Stimulated activated memory B cell treated with anti-CD40 and anti-IgM and Interleukin-4, amounts not matched to agents 10 μg/mL and 1 μg/mL and 100 μg/mL, for 72 hours (primary cell): Measurements from ENCODE around the gene LRRC14B.
A peak's percentile ranks its signal among the peaks of the same experiment; 100 is the strongest.

Source experiments
- ATAC-seq: fragments of 150-1000 bp; cut with Tn5 transposase; 2 replicates; pipeline ENCODE4 v1.10.0; 2021
- H3K27ac Mint-ChIP-seq: one replicate; pipeline ENCODE4 v1.8.0; 2022; ENCODE audit warnings: mild to moderate bottlenecking, mixed read lengths
- H3K27me3 Mint-ChIP-seq: one replicate; pipeline ENCODE4 v1.8.0; 2022; ENCODE audit warnings: mixed read lengths
- H3K36me3 Mint-ChIP-seq: one replicate; pipeline ENCODE4 v1.8.0; 2022; ENCODE audit warnings: mixed read lengths
- H3K4me1 Mint-ChIP-seq: one replicate; pipeline ENCODE4 v1.8.0; 2022; ENCODE audit warnings: mixed read lengths
- H3K4me3 Mint-ChIP-seq: one replicate; pipeline ENCODE4 v1.8.0; 2022; ENCODE audit warnings: mild to moderate bottlenecking, moderate library complexity, mixed read lengths
- H3K9me3 Mint-ChIP-seq: one replicate; pipeline ENCODE4 v1.8.0; 2022; ENCODE audit warnings: mixed read lengths

Gene LRRC14B

DNA sequence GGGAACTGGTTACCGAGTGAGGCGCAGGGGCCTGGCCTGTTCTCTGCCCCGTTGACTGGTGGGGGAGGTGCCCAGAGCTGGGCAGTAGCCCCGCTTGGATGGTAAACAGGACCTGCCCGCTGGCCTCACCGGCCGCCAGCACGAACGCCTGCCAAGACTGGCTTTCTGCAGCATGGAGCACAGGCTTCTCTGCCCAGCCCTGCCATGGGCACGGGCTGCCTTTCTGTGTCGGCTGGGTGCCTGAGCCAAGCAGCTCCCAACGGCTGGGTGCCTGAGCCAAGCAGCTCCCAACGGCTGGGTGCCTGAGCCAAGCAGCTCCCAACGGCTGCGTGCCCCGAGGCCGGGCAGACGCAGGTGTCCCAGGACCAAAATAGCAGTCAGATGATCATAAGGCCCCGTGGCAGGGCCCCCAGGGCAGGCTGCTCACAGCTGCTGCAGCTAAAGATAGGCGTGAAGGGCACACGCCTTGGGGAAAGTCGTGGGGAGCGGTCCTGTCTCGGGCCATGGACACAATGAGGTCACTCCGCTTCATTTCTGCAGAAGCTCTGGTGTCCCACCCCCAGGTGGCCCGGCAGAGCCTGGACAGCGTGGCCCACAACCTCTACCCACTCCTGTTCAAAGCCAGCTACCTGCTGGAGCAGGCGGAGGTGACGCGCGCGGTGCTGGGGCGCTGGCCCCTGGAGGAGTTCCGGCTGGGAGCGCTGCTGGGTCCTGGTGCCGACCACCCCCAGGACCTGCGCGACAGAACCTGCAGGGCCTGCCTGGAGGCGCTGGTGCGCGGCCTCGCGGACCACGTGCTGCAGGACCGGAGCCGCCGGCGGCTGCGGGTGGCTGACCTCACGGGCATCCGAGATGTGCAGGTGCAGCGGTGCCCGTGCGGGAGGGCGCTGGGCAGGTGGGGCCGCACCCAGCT, at the start of gene LRRC14B:
Gene LRRC14B (plus strand): TSS at position 460 of the 913 bp plus-strand sequence. CDS start 44 bp downstream, at position 504.
- ATAC-seq = peak; percentile 13
- Mint-ChIP-seq H3K4me3 (peak within 1 kb of the TSS; percentile 45), H3K27me3 (peaks cover 52% of the 10 kb centered on the region), H3K4me1 (peaks cover 29% of the 10 kb centered on the region), H3K36me3 (no peaks in the 10 kb centered on the region), H3K27ac (peak within 1 kb of the TSS; percentile 10), H3K9me3 (no peaks in the 10 kb centered on the region)

DNA sequence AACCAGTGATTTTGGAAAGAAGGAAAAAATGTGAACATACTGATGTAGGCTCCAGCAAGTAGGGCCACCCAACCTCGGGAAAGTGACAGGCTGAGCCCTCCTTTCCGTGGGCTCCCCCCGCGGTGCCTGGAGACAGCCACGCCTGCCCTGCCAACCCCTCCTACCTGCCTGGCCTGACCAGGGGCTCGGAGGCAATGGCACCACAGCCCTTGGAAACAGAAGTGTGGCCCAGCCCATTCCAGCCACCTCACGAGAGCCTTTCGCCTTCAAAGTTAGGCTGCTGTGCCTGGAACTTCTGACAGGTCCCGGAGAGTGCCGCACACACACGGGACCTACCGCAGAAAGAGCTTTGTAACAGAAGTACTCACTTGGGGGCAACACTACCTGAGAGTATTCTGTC, 49.5 kb upstream of the LRRC14B start:
- peaks cover 48% of the 10 kb centered on the region for H3K27me3 Mint-ChIP-seq
- no peak overlapping the region for H3K27ac Mint-ChIP-seq
- peaks cover 6% of the 10 kb centered on the region for H3K9me3 Mint-ChIP-seq
- ATAC-seq = no peak
- H3K4me3 Mint-ChIP-seq = no peak overlapping the region
- peaks cover 4% of the 10 kb centered on the region for H3K36me3 Mint-ChIP-seq
- no peaks in the 10 kb centered on the region for H3K4me1 Mint-ChIP-seq

- no peak overlapping the region for H3K27ac Mint-ChIP-seq
- H3K9me3 Mint-ChIP-seq = peaks cover 11% of the 10 kb centered on the region
- ATAC-seq = no peak
- peaks cover 54% of the 10 kb centered on the region for H3K27me3 Mint-ChIP-seq
- no peak overlapping the region for H3K4me3 Mint-ChIP-seq
- no peaks in the 10 kb centered on the region for H3K4me1 Mint-ChIP-seq
- H3K36me3 Mint-ChIP-seq = peaks cover 6% of the 10 kb centered on the region
Measured at GRCh38 chr5:142246-142810, 49.0 kb upstream of the LRRC14B start.

GRCh38 chr5:143041-143440, 48.3 kb upstream of the LRRC14B start:
- H3K4me3 Mint-ChIP-seq = no peak overlapping the region
- no peaks in the 10 kb centered on the region for H3K4me1 Mint-ChIP-seq
- peaks cover 6% of the 10 kb centered on the region for H3K36me3 Mint-ChIP-seq
- ATAC-seq = peak; percentile 17
- H3K27me3 Mint-ChIP-seq = peaks cover 54% of the 10 kb centered on the region
- peaks cover 16% of the 10 kb centered on the region for H3K9me3 Mint-ChIP-seq
- no peak overlapping the region for H3K27ac Mint-ChIP-seq

GRCh38 chr5:144941-145340, 46.4 kb upstream of the LRRC14B start:
- Mint-ChIP-seq H3K27me3 (peaks cover 54% of the 10 kb centered on the region), H3K9me3 (peaks cover 21% of the 10 kb centered on the region), H3K4me3 (no peak overlapping the region), H3K27ac (no peak overlapping the region), H3K4me1 (no peaks in the 10 kb centered on the region), H3K36me3 (peaks cover 6% of the 10 kb centered on the region)
- ATAC-seq = no peak

DNA sequence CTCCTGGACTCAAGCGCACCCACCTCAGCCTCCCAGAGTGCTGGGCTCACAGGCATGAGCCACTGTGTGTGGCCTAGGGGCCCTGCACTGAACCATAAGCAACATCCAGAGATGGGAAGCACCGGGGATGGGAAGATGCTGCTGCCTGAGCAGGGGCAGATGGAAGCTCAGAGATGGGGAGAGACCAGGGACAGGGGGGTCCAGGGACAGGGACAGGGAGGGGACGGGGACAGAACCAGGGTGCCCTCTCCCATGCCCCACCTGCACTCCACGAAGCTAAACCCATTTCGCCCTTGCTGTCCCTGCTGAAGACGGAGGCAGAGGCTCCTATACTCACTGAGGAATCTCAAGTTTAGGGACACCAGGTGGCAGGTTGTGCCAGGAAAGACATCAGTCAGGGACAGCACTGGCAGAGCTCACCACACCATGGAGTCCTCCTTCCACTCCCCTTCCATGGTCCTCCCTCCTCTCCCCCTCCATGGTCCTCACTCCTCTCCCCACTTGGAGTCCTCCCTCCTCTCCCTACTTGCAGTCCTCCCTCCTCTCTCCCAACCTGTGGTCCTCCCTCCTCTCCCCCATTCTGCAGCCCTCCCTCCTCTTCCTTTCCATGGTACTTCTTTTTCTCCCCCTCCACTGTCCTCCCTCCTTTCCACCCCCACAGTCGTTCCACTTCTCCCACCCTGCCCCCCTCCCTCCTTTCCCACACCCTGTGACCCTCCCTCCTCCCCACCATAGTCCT, 45.5 kb upstream of the LRRC14B start:
- Mint-ChIP-seq H3K27me3 (peaks cover 54% of the 10 kb centered on the region), H3K36me3 (peaks cover 6% of the 10 kb centered on the region), H3K4me3 (no peak overlapping the region), H3K9me3 (peaks cover 21% of the 10 kb centered on the region), H3K4me1 (no peaks in the 10 kb centered on the region), H3K27ac (no peak overlapping the region)
- no peak for ATAC-seq

GRCh38 chr5:147751-148150, 43.5 kb upstream of the LRRC14B start:
- Mint-ChIP-seq H3K27ac (no peak overlapping the region), H3K9me3 (peaks cover 21% of the 10 kb centered on the region), H3K4me1 (no peaks in the 10 kb centered on the region), H3K4me3 (no peak overlapping the region), H3K27me3 (peaks cover 40% of the 10 kb centered on the region), H3K36me3 (peaks cover 6% of the 10 kb centered on the region)
- no peak for ATAC-seq

DNA sequence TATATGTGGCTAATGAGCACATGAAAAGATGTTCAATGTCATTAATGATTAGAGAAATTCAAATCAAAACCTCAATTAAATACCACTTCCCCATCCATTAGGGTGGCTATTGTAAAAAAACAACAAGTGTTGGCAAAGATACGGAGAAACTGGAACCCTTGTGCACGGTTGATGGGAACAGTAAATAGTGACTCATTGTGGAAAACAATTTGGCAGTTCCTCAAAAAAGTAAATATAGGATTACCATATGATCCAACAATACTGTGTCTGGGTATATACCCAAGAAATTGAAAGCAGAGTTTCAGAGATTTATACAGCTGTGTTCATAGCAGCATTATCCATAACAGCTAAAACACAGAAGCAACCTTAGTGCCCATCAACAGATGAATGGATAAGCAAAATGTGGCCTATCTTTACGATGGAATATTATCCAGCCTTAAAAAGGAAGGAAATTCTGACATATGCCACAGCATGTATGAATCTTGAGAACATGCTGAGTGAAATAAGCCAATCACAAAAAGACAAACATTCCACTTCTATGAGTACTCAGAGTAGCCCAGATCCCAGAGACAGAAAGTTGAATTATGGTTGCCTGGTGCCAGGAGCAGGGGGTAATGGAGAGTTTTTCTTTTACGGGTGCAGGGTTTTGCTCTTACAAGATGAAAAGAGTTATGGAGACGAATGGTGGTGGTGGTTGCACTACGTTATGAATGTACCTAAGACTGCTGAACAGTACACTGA, 41.4 kb upstream of the LRRC14B start:
- H3K4me3 Mint-ChIP-seq = no peak overlapping the region
- H3K36me3 Mint-ChIP-seq = peaks cover 6% of the 10 kb centered on the region
- no peak for ATAC-seq
- H3K9me3 Mint-ChIP-seq = peaks cover 21% of the 10 kb centered on the region
- no peak overlapping the region for H3K27ac Mint-ChIP-seq
- H3K27me3 Mint-ChIP-seq = peaks cover 31% of the 10 kb centered on the region
- no peaks in the 10 kb centered on the region for H3K4me1 Mint-ChIP-seq

DNA sequence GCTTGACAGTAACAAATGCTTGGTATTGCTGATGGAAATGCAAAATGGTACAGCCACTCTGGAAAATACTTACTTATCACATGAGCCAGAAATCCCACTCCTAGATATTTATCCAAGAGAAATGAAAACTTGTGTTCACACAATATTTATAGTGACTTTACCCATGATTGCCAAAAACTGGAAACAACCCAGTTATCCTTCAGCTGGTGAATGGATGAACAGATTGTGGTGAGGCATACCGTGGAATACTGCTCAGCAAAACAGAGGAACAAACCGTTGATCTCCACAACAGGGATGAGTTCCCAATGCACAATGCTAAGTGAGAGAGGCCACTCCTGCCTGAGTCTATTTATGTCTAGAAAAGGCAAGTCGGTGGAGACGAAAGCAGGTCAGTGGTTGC, 40.5 kb upstream of the LRRC14B start:
- H3K4me1 Mint-ChIP-seq = no peaks in the 10 kb centered on the region
- peaks cover 6% of the 10 kb centered on the region for H3K36me3 Mint-ChIP-seq
- peaks cover 26% of the 10 kb centered on the region for H3K27me3 Mint-ChIP-seq
- no peak overlapping the region for H3K4me3 Mint-ChIP-seq
- no peak overlapping the region for H3K27ac Mint-ChIP-seq
- peaks cover 21% of the 10 kb centered on the region for H3K9me3 Mint-ChIP-seq
- ATAC-seq = no peak

GRCh38 chr5:152077-152476, 39.2 kb upstream of the LRRC14B start:
- Mint-ChIP-seq H3K27ac (no peak overlapping the region), H3K4me1 (no peaks in the 10 kb centered on the region), H3K27me3 (peaks cover 27% of the 10 kb centered on the region), H3K4me3 (no peak overlapping the region), H3K36me3 (no peaks in the 10 kb centered on the region), H3K9me3 (peaks cover 13% of the 10 kb centered on the region)
- no peak for ATAC-seq

GRCh38 chr5:153256-153655, 38.0 kb upstream of the LRRC14B start:
- Mint-ChIP-seq H3K36me3 (no peaks in the 10 kb centered on the region), H3K27ac (no peak overlapping the region), H3K9me3 (peaks cover 5% of the 10 kb centered on the region), H3K4me3 (no peak overlapping the region), H3K27me3 (peaks cover 31% of the 10 kb centered on the region), H3K4me1 (no peaks in the 10 kb centered on the region)
- no peak for ATAC-seq

GRCh38 chr5:154236-154635, 37.1 kb upstream of the LRRC14B start:
- H3K4me3 Mint-ChIP-seq = no peak overlapping the region
- no peak for ATAC-seq
- no peaks in the 10 kb centered on the region for H3K36me3 Mint-ChIP-seq
- H3K27me3 Mint-ChIP-seq = peaks cover 41% of the 10 kb centered on the region
- no peak overlapping the region for H3K27ac Mint-ChIP-seq
- peaks cover 4% of the 10 kb centered on the region for H3K9me3 Mint-ChIP-seq
- no peaks in the 10 kb centered on the region for H3K4me1 Mint-ChIP-seq

DNA sequence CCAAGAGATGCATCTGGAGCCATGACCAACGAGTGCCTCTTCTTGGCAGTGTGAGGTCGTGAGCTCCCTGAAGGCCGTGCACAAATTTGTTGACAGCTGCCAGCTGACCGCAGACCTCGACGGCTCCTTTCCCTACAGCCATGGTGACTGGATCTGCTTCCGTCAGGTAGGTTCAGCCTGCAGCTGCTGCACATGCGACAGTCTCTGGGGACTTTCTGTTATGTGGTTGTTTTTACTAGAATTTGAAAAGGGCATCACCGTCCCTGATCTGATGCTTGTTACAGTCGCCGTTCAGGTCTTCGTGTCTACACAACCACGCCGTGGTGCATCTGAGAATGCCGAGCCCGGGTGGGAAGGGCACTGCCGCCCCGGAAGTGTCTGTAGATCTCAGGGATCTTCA, 36.5 kb upstream of the LRRC14B start:
- H3K4me3 Mint-ChIP-seq = no peak overlapping the region
- no peaks in the 10 kb centered on the region for H3K36me3 Mint-ChIP-seq
- no peak overlapping the region for H3K27ac Mint-ChIP-seq
- H3K27me3 Mint-ChIP-seq = peaks cover 47% of the 10 kb centered on the region
- ATAC-seq = no peak
- no peaks in the 10 kb centered on the region for H3K9me3 Mint-ChIP-seq
- H3K4me1 Mint-ChIP-seq = no peaks in the 10 kb centered on the region

DNA sequence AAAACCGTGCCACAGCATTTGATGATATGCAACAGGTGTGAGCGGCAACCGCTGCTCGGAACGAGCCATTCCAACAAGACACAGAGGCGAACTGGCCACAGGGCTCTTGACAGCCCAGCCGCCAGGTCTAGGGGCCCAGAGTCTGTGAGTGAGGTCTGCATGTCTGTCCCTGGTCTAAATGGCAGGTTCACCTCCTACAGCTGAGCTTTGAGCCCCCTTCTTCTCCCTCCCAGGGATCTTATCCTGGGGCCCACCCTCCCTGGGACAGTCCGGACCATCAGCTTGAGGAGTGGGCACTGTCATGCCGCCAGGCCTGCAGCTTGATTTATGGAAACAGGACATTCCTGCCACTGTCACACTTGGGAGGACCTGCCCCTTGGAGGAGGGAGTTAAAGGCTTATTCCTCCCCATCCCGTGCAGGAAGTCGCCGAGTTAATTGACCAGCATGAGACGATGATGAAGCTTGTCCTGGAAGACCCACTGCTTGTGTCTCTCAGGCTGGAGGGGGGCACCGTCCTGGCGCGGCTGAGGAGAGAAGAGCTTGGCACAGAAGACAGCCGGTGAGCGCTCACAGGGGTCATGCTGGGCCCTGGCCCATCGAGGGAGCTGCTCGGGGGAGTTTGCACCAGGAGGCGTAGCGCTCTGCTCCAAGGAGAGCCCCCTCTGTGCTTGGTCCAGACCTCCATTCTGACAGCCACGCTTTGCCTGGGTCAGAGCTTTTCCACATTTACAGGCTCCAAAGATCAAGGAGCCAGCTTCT, 35.5 kb upstream of the LRRC14B start:
- Mint-ChIP-seq H3K4me1 (no peaks in the 10 kb centered on the region), H3K27me3 (peaks cover 57% of the 10 kb centered on the region), H3K4me3 (no peak overlapping the region), H3K9me3 (no peaks in the 10 kb centered on the region), H3K36me3 (no peaks in the 10 kb centered on the region), H3K27ac (no peak overlapping the region)
- no peak for ATAC-seq
